ENCODE data around the gene MT1X.

MT1X gene

GRCh38 chr16:56667581-56668571 is 14.4 kb upstream of the MT1X start, which contains the start of gene MT1G:
Gene MT1G (minus strand): TSS chr16:56668065. CDS start chr16:56667993, 72 bp downstream.
- H3K4me3 ChIP-seq (ENCODE audit: low read length, poor library complexity, severe bottlenecking), result no peak within 1 kb of the TSS
- no peak within 1 kb of the TSS for H3K4me2 ChIP-seq (ENCODE audit: low read depth, low read length, poor library complexity, severe bottlenecking)
- H3K9ac ChIP-seq (ENCODE audit: low read depth, low read length, poor library complexity, severe bottlenecking), result no peak within 1 kb of the TSS

GRCh38 chr16:56669005-56669839 is 13.0 kb upstream of the MT1X start, which contains the start of gene MT1H:
Gene MT1H (plus strand): TSS chr16:56669814. CDS start chr16:56669885, 71 bp downstream.
- Histone ChIP-seq H4K20me1 (ENCODE audit: insufficient read depth, low read length, poor library complexity, severe bottlenecking) (no peaks in the 10 kb centered on the region), H3K9me2 (replicated peaks; ENCODE audit: low read depth, low read length) (no peaks in the 10 kb centered on the region), H2AFZ (ENCODE audit: low read length) (no peak within 1 kb of the TSS), H3K4me1 (ENCODE audit: insufficient read depth, low read length, poor library complexity, severe bottlenecking) (no peaks in the 10 kb centered on the region), H3K4me3 (ENCODE audit: low read length, poor library complexity, severe bottlenecking) (no peak within 1 kb of the TSS), H3F3A (ENCODE audit: low read depth) (no peaks in the 10 kb centered on the region), H3K36me3 (ENCODE audit: insufficient read depth, low read length) (no peaks in the 10 kb centered on the region), H3K9ac (ENCODE audit: low read depth, low read length, poor library complexity, severe bottlenecking) (no peak within 1 kb of the TSS), H3K27me3 (ENCODE audit: insufficient read depth, low read length, poor library complexity, severe bottlenecking) (no peaks in the 10 kb centered on the region), H3K9me3 (ENCODE audit: insufficient read depth, low read depth, low read length) (no peaks in the 10 kb centered on the region), H3K4me2 (ENCODE audit: low read depth, low read length, poor library complexity, severe bottlenecking) (no peak within 1 kb of the TSS), H3K79me2 (ENCODE audit: insufficient read depth, low read length) (no peaks in the 10 kb centered on the region)
- TF ChIP-seq EZH2phosphoT487 (IDR thresholded peaks at IDR 0.05; ENCODE audit: borderline replicate concordance), result no peak
- TF ChIP-seq, protein P1, sequence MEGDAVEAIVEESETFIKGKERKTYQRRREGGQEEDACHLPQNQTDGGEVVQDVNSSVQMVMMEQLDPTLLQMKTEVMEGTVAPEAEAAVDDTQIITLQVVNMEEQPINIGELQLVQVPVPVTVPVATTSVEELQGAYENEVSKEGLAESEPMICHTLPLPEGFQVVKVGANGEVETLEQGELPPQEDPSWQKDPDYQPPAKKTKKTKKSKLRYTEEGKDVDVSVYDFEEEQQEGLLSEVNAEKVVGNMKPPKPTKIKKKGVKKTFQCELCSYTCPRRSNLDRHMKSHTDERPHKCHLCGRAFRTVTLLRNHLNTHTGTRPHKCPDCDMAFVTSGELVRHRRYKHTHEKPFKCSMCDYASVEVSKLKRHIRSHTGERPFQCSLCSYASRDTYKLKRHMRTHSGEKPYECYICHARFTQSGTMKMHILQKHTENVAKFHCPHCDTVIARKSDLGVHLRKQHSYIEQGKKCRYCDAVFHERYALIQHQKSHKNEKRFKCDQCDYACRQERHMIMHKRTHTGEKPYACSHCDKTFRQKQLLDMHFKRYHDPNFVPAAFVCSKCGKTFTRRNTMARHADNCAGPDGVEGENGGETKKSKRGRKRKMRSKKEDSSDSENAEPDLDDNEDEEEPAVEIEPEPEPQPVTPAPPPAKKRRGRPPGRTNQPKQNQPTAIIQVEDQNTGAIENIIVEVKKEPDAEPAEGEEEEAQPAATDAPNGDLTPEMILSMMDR (conservative IDR thresholded peaks at IDR 0.05; ENCODE audit: low read length), result no peak

More at GRCh38 chr16:56667581-56668571, 14.4 kb upstream of the MT1X start, which contains the start of gene MT1G:
- H3K27me3 ChIP-seq (ENCODE audit: insufficient read depth, low read length, poor library complexity, severe bottlenecking), result no peaks in the 10 kb centered on the region
- no peaks in the 10 kb centered on the region for H3K79me2 ChIP-seq (ENCODE audit: insufficient read depth, low read length)
- H4K20me1 ChIP-seq (ENCODE audit: insufficient read depth, low read length, poor library complexity, severe bottlenecking), result no peaks in the 10 kb centered on the region
- H3K4me1 ChIP-seq (ENCODE audit: insufficient read depth, low read length, poor library complexity, severe bottlenecking), result no peaks in the 10 kb centered on the region
- H3K36me3 ChIP-seq (ENCODE audit: insufficient read depth, low read length), result no peaks in the 10 kb centered on the region
- H2AFZ ChIP-seq (ENCODE audit: low read length), result no peak within 1 kb of the TSS
- no peaks in the 10 kb centered on the region for H3K9me3 ChIP-seq (ENCODE audit: insufficient read depth, low read depth, low read length)
- H3F3A ChIP-seq (ENCODE audit: low read depth), result no peaks in the 10 kb centered on the region
- TF ChIP-seq, protein P1 (conservative IDR thresholded peaks at IDR 0.05; ENCODE audit: low read length), result no peak
- no peak for TF ChIP-seq EZH2phosphoT487 (IDR thresholded peaks at IDR 0.05; ENCODE audit: borderline replicate concordance)
- no peaks in the 10 kb centered on the region for H3K9me2 ChIP-seq (replicated peaks; ENCODE audit: low read depth, low read length)

DNA sequence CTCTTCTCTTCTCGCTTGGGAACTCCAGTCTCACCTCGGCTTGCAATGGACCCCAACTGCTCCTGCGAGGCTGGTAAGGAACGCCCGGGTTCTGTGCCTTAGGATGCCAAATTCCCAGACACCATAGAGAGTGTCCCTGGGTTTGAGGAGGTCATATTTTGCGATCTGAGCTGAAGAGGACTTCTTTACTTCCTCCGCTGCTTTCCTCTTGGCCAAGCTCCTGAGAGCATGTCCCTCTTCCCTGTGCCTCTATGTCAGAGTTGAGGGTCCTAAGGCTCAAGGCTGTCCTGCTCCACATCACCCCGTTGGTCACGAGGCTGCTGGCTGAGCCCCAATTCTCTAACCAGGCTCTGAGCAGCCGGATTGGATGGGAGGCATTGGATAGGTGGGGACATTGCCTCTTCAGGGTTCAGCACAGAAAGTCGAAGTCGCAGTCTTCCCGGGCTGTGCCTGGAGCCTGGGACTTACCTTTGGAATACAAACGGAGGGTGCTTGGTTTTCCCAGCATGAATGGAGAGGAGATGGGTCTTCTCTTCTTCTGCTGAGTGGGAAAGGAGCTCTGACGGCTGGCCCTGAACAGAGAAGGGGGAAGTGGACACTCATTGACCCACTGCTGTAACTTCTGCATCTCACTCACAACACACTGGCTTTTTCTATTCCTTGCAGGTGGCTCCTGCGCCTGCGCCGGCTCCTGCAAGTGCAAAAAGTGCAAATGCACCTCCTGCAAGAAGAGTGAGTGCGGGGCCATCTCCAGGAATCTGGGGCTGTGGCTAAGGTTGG is 12.2 kb upstream of the MT1X start:
- no peaks in the 10 kb centered on the region for H3F3A ChIP-seq (ENCODE audit: low read depth)
- H2AFZ ChIP-seq (ENCODE audit: low read length), result no peak overlapping the region
- no peaks in the 10 kb centered on the region for H3K9me2 ChIP-seq (replicated peaks; ENCODE audit: low read depth, low read length)
- H3K9ac ChIP-seq (ENCODE audit: low read depth, low read length, poor library complexity, severe bottlenecking), result no peak overlapping the region
- TF ChIP-seq, protein P1 (conservative IDR thresholded peaks at IDR 0.05; ENCODE audit: low read length), result no peak
- no peak for TF ChIP-seq EZH2phosphoT487 (IDR thresholded peaks at IDR 0.05; ENCODE audit: borderline replicate concordance)
- H3K79me2 ChIP-seq (ENCODE audit: insufficient read depth, low read length), result no peaks in the 10 kb centered on the region
- no peaks in the 10 kb centered on the region for H3K4me1 ChIP-seq (ENCODE audit: insufficient read depth, low read length, poor library complexity, severe bottlenecking)
- H3K9me3 ChIP-seq (ENCODE audit: insufficient read depth, low read depth, low read length), result no peaks in the 10 kb centered on the region
- H4K20me1 ChIP-seq (ENCODE audit: insufficient read depth, low read length, poor library complexity, severe bottlenecking), result no peaks in the 10 kb centered on the region
- H3K4me3 ChIP-seq (ENCODE audit: low read length, poor library complexity, severe bottlenecking), result no peak overlapping the region
- no peaks in the 10 kb centered on the region for H3K36me3 ChIP-seq (ENCODE audit: insufficient read depth, low read length)
- no peak overlapping the region for H3K4me2 ChIP-seq (ENCODE audit: low read depth, low read length, poor library complexity, severe bottlenecking)
- H3K27me3 ChIP-seq (ENCODE audit: insufficient read depth, low read length, poor library complexity, severe bottlenecking), result no peaks in the 10 kb centered on the region
